ENCODE results near the gene MIEF1. TPM values are rescaled to one million over a fixed set of nuclear protein-coding genes. Genes with fewer than 3 reads are reported as not detected.

The MIEF1 gene
- total and polyA plus RNA-seq, 2 donors (not counting 1 experiment from before 2014, with no cell fraction given): 9.8 to 37.2 TPM

- POLR2A ChIA-PET: interaction anchor here (0.6 kb wide), 1 partner anchor 890 kb away, joined by 3 read pairs; no protein-coding TSS in a partner anchor
- H3K27ac Mint-ChIP-seq: no peak overlapping the region
- H3K9me3 ChIP-seq (ENCODE audit: control extremely low read depth in 1 of 3, control insufficient read depth in 2 of 3, insufficient read depth in 1 of 3, low read length in 2 of 3): no peaks in the 10 kb centered on the region
- H3K4me1 ChIP-seq (ENCODE audit: control insufficient read depth in 2 of 2, insufficient read depth in 2 of 2, low read length in 2 of 2): no peaks in the 10 kb centered on the region
- H3K4me3 Mint-ChIP-seq: no peak overlapping the region
- no peak for ATAC-seq (ENCODE audit: low read depth)
- no peak overlapping the region for H3K9ac ChIP-seq (ENCODE audit: low read length)
- no peak overlapping the region for H3K27ac ChIP-seq (ENCODE audit: low read length in 2 of 2)
- H3K4me3 ChIP-seq (ENCODE audit: control extremely low read depth in 1 of 5, extremely low read depth in 1 of 5, insufficient read depth in 1 of 5, low read depth in 2 of 5, low read length in 4 of 5): no peak overlapping the region
- intact Hi-C loops (cut with micrococcal nuclease): no loop called here
- H3K9me3 Mint-ChIP-seq (ENCODE audit: insufficient read depth): no peaks in the 10 kb centered on the region
- no peak for TF ChIP-seq CTCF (IDR thresholded peaks at IDR 0.05)
- TF ChIP-seq EZH2 (IDR thresholded peaks at IDR 0.05; ENCODE audit: borderline replicate concordance, insufficient read depth, low read depth, low read length, poor library complexity, severe bottlenecking): no peak
- no peaks in the 10 kb centered on the region for H3K4me1 Mint-ChIP-seq
- H3K79me2 ChIP-seq (ENCODE audit: control insufficient read depth, insufficient read depth, low read length): peaks cover 22% of the 10 kb centered on the region
- WGBS (ENCODE audit: insufficient coverage): 100% methylated on average over 5 of the region's 5 CpGs
- no peak overlapping the region for H3K4me2 ChIP-seq (replicated peaks; ENCODE audit: low read depth, low read length, poor library complexity, severe bottlenecking)
- DNase-seq: no peak
- CTCF ChIA-PET: interaction anchor here (0.7 to 1.3 kb wide), 2 partner anchors 10 to 33 kb away, joined by 3 to 4 read pairs; no protein-coding TSS in a partner anchor
- H3K27me3 Mint-ChIP-seq: no peaks in the 10 kb centered on the region
- no peak overlapping the region for H2AFZ ChIP-seq (ENCODE audit: insufficient read depth, low read depth, low read length, poor library complexity, severe bottlenecking)
- peaks cover 5% of the 10 kb centered on the region for H4K20me1 ChIP-seq (ENCODE audit: control insufficient read depth, insufficient read depth, low read length, poor library complexity, severe bottlenecking)
- H3K36me3 ChIP-seq (replicated peaks in 1 of 2; ENCODE audit: control extremely low read depth in 1 of 2, control insufficient read depth in 1 of 2, extremely low read depth in 1 of 2, insufficient read depth in 2 of 2, low read length in 1 of 2): no peaks in the 10 kb centered on the region
- no peaks in the 10 kb centered on the region for H3K27me3 ChIP-seq (replicated peaks in 1 of 4; ENCODE audit: control extremely low read depth in 1 of 4, control insufficient read depth in 3 of 4, insufficient read depth in 4 of 4, low read length in 3 of 4)
These were observed 20.5 kb upstream of the MIEF1 start for GRCh38 chr22:39481595-39481994.

GRCh38 chr22:39482768-39483167 is 19.3 kb upstream of the MIEF1 start:
- Mint-ChIP-seq H3K27ac (no peak overlapping the region), H3K9me3 (ENCODE audit: insufficient read depth) (no peaks in the 10 kb centered on the region), H3K4me1 (no peaks in the 10 kb centered on the region), H3K27me3 (no peaks in the 10 kb centered on the region), H3K4me3 (no peak overlapping the region)
- Histone ChIP-seq H3K27ac (ENCODE audit: low read length in 2 of 2) (no peak overlapping the region), H3K36me3 (replicated peaks in 1 of 2; ENCODE audit: control extremely low read depth in 1 of 2, control insufficient read depth in 1 of 2, extremely low read depth in 1 of 2, insufficient read depth in 2 of 2, low read length in 1 of 2) (peaks cover 0 to 3% of the 10 kb centered on the region in 2 experiments), H4K20me1 (ENCODE audit: control insufficient read depth, insufficient read depth, low read length, poor library complexity, severe bottlenecking) (peaks cover 5% of the 10 kb centered on the region), H2AFZ (ENCODE audit: insufficient read depth, low read depth, low read length, poor library complexity, severe bottlenecking) (no peak overlapping the region), H3K4me2 (replicated peaks; ENCODE audit: low read depth, low read length, poor library complexity, severe bottlenecking) (no peak overlapping the region), H3K9ac (ENCODE audit: low read length) (no peak overlapping the region), H3K9me3 (ENCODE audit: control extremely low read depth in 1 of 3, control insufficient read depth in 2 of 3, insufficient read depth in 1 of 3, low read length in 2 of 3) (no peaks in the 10 kb centered on the region), H3K27me3 (replicated peaks in 1 of 4; ENCODE audit: control extremely low read depth in 1 of 4, control insufficient read depth in 3 of 4, insufficient read depth in 4 of 4, low read length in 3 of 4) (no peaks in the 10 kb centered on the region), H3K4me1 (ENCODE audit: control insufficient read depth in 2 of 2, insufficient read depth in 2 of 2, low read length in 2 of 2) (no peaks in the 10 kb centered on the region), H3K79me2 (ENCODE audit: control insufficient read depth, insufficient read depth, low read length) (peaks cover 18% of the 10 kb centered on the region), H3K4me3 (ENCODE audit: control extremely low read depth in 1 of 5, extremely low read depth in 1 of 5, insufficient read depth in 1 of 5, low read depth in 2 of 5, low read length in 4 of 5) (no peak overlapping the region)
- intact Hi-C loops (cut with micrococcal nuclease): no loop called here
- no peak for DNase-seq
- ChIA-PET CTCF (interaction anchor here (0.8 to 1.7 kb wide), 5 partner anchors 11 to 554 kb away, joined by 3 to 10 read pairs (median 3); no protein-coding TSS in a partner anchor), POLR2A (no interaction called here)
- TF ChIP-seq EZH2 (IDR thresholded peaks at IDR 0.05; ENCODE audit: borderline replicate concordance, insufficient read depth, low read depth, low read length, poor library complexity, severe bottlenecking) (no peak), CTCF (IDR thresholded peaks at IDR 0.05) (no peak)
- WGBS (ENCODE audit: insufficient coverage): 93% methylated on average over 3 of the region's 3 CpGs
- no peak for ATAC-seq (ENCODE audit: low read depth)

All from B cell (primary cell).